Endothelial cell of umbilical vein (primary cell): Measurements from ENCODE around the gene C11orf71. TPM values are rescaled to one million over a fixed set of nuclear protein-coding genes. Genes with fewer than 3 reads are reported as not detected.

Source experiments
- BruUV-seq: library from RNA; stranded (reverse); fragments of 400-500 nt; replicated peaks from 2 replicates; lab custom pipeline; 2021; lab: Mats Ljungman, UMichigan
- CTCF ChIA-PET: fragments of 300-600, 350-600 bp; sonication (Branson Sonifier 250); formaldehyde crosslinking; loops from one replicate; lab custom pipeline; 2021; ENCODE audit warnings: antibody characterized with exemption, inconsistent platforms; lab: Charles Lee
- POLR2A ChIA-PET: fragments of 300-600, 350-600 bp; sonication (Branson Sonifier 250); formaldehyde crosslinking; loops from one replicate; lab custom pipeline; 2021; ENCODE audit warnings: antibody characterized with exemption, inconsistent platforms; lab: Charles Lee
- DNase-seq: peaks from one replicate; pipeline ENCODE4 v3.0.0-alpha.2; 2011; ENCODE audit warnings: low read depth, low spot score
- FAIRE-seq: peaks from 2 replicates; lab custom pipeline; 2011; peaks lifted over from hg19 to GRCh38; lab: Jason Lieb, UNC
- H2AFZ ChIP-seq: 2 replicates; pipeline ENCODE4 v1.6.0; 2012; ENCODE audit warnings: low read depth, low read length, control low read depth, inconsistent platforms
- H3K27ac ChIP-seq: 2 replicates; pipeline ENCODE4 v1.5.1; 2011; ENCODE audit warnings: low read depth, mild to moderate bottlenecking, control low read depth, low read length, moderate library complexity; ENCODE audit not compliant: insufficient read depth
- H3K27me3 ChIP-seq, 2 experiments: 2 replicates each; pipeline versions ENCODE4 v1.6.0 to v1.6.1; 2011; ENCODE audit warnings: low read length in 2 of 2, mixed read lengths in 1 of 2; ENCODE audit not compliant: control insufficient read depth in 2 of 2, insufficient read depth in 2 of 2
- H3K36me3 ChIP-seq, 2 experiments: 2 replicates in 1 of 2; 3 replicates in 1 of 2; pipeline ENCODE4 v1.5.1; 2011; ENCODE audit warnings: low read length in 2 of 2, mild to moderate bottlenecking in 1 of 2, moderate library complexity in 1 of 2; ENCODE audit not compliant: control insufficient read depth in 2 of 2, insufficient read depth in 2 of 2; ENCODE audit errors: extremely low read depth in 1 of 2
- H3K4me1 ChIP-seq: 3 replicates; pipeline ENCODE4 v1.5.1; 2011; ENCODE audit warnings: mild to moderate bottlenecking, low read length; ENCODE audit not compliant: control insufficient read depth, insufficient read depth; ENCODE audit errors: extremely low read depth
- H3K4me2 ChIP-seq: 2 replicates; pipeline ENCODE4 v1.6.1; 2011; ENCODE audit warnings: low read length, control low read depth, mixed read lengths; ENCODE audit not compliant: insufficient read depth
- H3K4me3 ChIP-seq, 3 experiments: fragments of 200-600 bp in 1 of 3; sonication (generic), shearing (Covaris generic) in 1 of 3; replicated peaks in 1 of 3; 2 replicates each; pipeline ENCODE4 v1.5.1; 2011 to 2016; ENCODE audit warnings: control low read depth in 3 of 3, low read length in 3 of 3, mild to moderate bottlenecking in 2 of 3, inconsistent platforms in 1 of 3, low read depth in 1 of 3, moderate library complexity in 1 of 3; ENCODE audit not compliant: insufficient read depth in 1 of 3
- H3K79me2 ChIP-seq: 2 replicates; pipeline ENCODE4 v1.6.0; 2012; ENCODE audit warnings: low read length, inconsistent platforms; ENCODE audit not compliant: control insufficient read depth, insufficient read depth
- H3K9ac ChIP-seq: replicated peaks from 2 replicates; pipeline ENCODE3; 2011; ENCODE audit warnings: low read length, control low read depth; ENCODE audit not compliant: insufficient read depth; ENCODE audit errors: extremely low read depth
- H3K9me1 ChIP-seq: replicated peaks from 3 replicates; pipeline ENCODE4 v1.6.0; 2011; ENCODE audit warnings: mild to moderate bottlenecking, low read length; ENCODE audit not compliant: control insufficient read depth, insufficient read depth; ENCODE audit errors: extremely low read depth
- H3K9me3 ChIP-seq: replicated peaks from 2 replicates; pipeline ENCODE4 v1.5.1; 2012; ENCODE audit warnings: low read length, inconsistent platforms; ENCODE audit not compliant: control insufficient read depth, insufficient read depth
- H4K20me1 ChIP-seq: replicated peaks from 2 replicates; pipeline ENCODE3; 2011; ENCODE audit warnings: mild to moderate bottlenecking, low read length; ENCODE audit not compliant: control insufficient read depth, insufficient read depth; ENCODE audit errors: extremely low read depth
- EZH2 ChIP-seq: IDR thresholded peaks from 2 replicates; pipeline ENCODE4 v1.6.1; 2012; ENCODE audit warnings: borderline replicate concordance, low read depth, mild to moderate bottlenecking, moderate library complexity, low read length, inconsistent platforms; ENCODE audit not compliant: severe bottlenecking
- FOS ChIP-seq: IDR thresholded peaks from 2 replicates; pipeline ENCODE4 v1.6.1; 2011; ENCODE audit warnings: mild to moderate bottlenecking, low read length, moderate library complexity, borderline replicate concordance; ENCODE audit not compliant: insufficient read depth
- GATA2 ChIP-seq: IDR thresholded peaks from 2 replicates; pipeline ENCODE4 v1.7.0; 2011; ENCODE audit warnings: low read depth, mild to moderate bottlenecking, moderate library complexity, mixed read lengths, low read length; ENCODE audit not compliant: insufficient read length, insufficient read depth
- JUN ChIP-seq: IDR thresholded peaks from 2 replicates; pipeline ENCODE4 v1.6.1; 2011; ENCODE audit warnings: borderline replicate concordance, low read depth; ENCODE audit not compliant: insufficient read length, insufficient read depth
- MYC ChIP-seq: IDR thresholded peaks from one replicate; pipeline ENCODE4 v1.6.1; 2011; ENCODE audit warnings: mild to moderate bottlenecking, low read depth, low read length
- POLR2A ChIP-seq: IDR thresholded peaks from 2 replicates; pipeline ENCODE4 v1.6.1; 2012; ENCODE audit warnings: low read depth, mild to moderate bottlenecking, control low read depth, low read length
- POLR2AphosphoS5 ChIP-seq: IDR thresholded peaks from 2 replicates; pipeline ENCODE4 v1.6.1; 2012; ENCODE audit warnings: low read depth, mild to moderate bottlenecking, control low read depth, low read length, moderate library complexity; ENCODE audit not compliant: insufficient read depth
- dilution Hi-C: fragments of 300-500 bp; cut with MboI; formaldehyde crosslinking; loops from one replicate; pipeline ENCODE4 v1.15.0; 2019; ENCODE audit warnings: low sequenced_read_pairs; ENCODE audit not compliant: extremely low pct_ligation_motif_present
- intact Hi-C: fragments of 100-400 bp; cut with micrococcal nuclease; formaldehyde crosslinking; loops from one replicate; pipeline ENCODE4 v1.10.0; 2022
- polyA plus RNA-seq, 4 experiments: library from polyadenylated mRNA; depleted of rRNA in 3 of 4; stranded (reverse) in 3 of 4; unstranded in 1 of 4; fragments of >200 nt; gene quantifications; 2 replicates each; pipeline versions ENCODE4 v1.2.1 to v1.2.3, GENCODE V29; 2011 to 2012; ENCODE audit warnings: missing spikeins in 1 of 4
- total RNA-seq: library from RNA; stranded (reverse); gene quantifications from 2 replicates; pipeline ENCODE4 v1.2.3, GENCODE V29; 2021
- TF ChIP-seq, protein P1 (sequence below), 2 donors: IDR thresholded peaks; 1 replicate in 1 of 2; 2 replicates in 1 of 2; pipeline ENCODE4 v1.5.1; 2011; ENCODE audit warnings: low read length in 2 of 2, mild to moderate bottlenecking in 2 of 2, moderate library complexity in 2 of 2, control low read depth in 1 of 2, inconsistent platforms in 1 of 2, low read depth in 1 of 2; ENCODE audit not compliant: insufficient read depth in 1 of 2; ENCODE audit errors: extremely low read depth in 1 of 2
- TF ChIP-seq, protein P2 (sequence below): IDR thresholded peaks from 2 replicates; pipeline ENCODE4 v1.6.1; 2011; ENCODE audit not compliant: insufficient read depth, insufficient read length

The C11orf71 gene
- total and polyA plus RNA-seq, 2 donors (not counting 3 experiments of a cell fraction or from before 2014, with no cell fraction given): 4.0 to 6.9 TPM

GRCh38 chr11:114440971-114441763, 40.9 kb upstream of the C11orf71 start:
- Histone ChIP-seq H3K9me3 (no peaks in the 10 kb centered on the region), H4K20me1 (no peaks in the 10 kb centered on the region), H3K4me1 (peaks cover 23% of the 10 kb centered on the region), H3K9me1 (no peaks in the 10 kb centered on the region), H3K36me3 (peaks cover 0 to 12% of the 10 kb centered on the region in 2 experiments), H3K9ac (peak overlapping the region; percentile 54), H3K4me3 (peak overlapping the region in 1 of 3 experiments; percentile 83), H3K27me3 (no peaks in the 10 kb centered on the region), H2AFZ (no peak overlapping the region), H3K79me2 (peaks cover 64% of the 10 kb centered on the region), H3K4me2 (peak overlapping the region; percentile 94), H3K27ac (no peak overlapping the region)
- BruUV-seq: no TSS peak
- ChIA-PET CTCF (interaction anchor here (0.9 to 1.2 kb wide), 3 partner anchors 9 to 146 kb away, joined by 3 to 4 read pairs (median 3); no protein-coding TSS in a partner anchor), POLR2A (no interaction called here)
- FAIRE-seq: peak; percentile 12
- TF ChIP-seq GATA2 (no peak), POLR2AphosphoS5 (no peak), JUN (no peak), EZH2 (no peak), MYC (no peak), POLR2A (no peak), FOS (no peak)
- TF ChIP-seq, protein P1, sequence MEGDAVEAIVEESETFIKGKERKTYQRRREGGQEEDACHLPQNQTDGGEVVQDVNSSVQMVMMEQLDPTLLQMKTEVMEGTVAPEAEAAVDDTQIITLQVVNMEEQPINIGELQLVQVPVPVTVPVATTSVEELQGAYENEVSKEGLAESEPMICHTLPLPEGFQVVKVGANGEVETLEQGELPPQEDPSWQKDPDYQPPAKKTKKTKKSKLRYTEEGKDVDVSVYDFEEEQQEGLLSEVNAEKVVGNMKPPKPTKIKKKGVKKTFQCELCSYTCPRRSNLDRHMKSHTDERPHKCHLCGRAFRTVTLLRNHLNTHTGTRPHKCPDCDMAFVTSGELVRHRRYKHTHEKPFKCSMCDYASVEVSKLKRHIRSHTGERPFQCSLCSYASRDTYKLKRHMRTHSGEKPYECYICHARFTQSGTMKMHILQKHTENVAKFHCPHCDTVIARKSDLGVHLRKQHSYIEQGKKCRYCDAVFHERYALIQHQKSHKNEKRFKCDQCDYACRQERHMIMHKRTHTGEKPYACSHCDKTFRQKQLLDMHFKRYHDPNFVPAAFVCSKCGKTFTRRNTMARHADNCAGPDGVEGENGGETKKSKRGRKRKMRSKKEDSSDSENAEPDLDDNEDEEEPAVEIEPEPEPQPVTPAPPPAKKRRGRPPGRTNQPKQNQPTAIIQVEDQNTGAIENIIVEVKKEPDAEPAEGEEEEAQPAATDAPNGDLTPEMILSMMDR (IDR thresholded peaks at IDR 0.05; ENCODE audit: extremely low read depth in 1 of 2, insufficient read depth in 1 of 2, low read depth in 1 of 2, low read length in 2 of 2): no peak
- TF ChIP-seq, protein P2, sequence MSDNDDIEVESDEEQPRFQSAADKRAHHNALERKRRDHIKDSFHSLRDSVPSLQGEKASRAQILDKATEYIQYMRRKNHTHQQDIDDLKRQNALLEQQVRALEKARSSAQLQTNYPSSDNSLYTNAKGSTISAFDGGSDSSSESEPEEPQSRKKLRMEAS: no peak
- DNase-seq: peak; percentile 26
- dilution Hi-C loops: no loop called here
- intact Hi-C loops: loop anchor here (1.0 kb wide), 1 partner anchor 93 kb away; no protein-coding TSS in a partner anchor
